ENCODE data around the gene NDST4. TPM values are rescaled to one million over a fixed set of nuclear protein-coding genes. Genes with fewer than 3 reads are reported as not detected.

Gene NDST4
- total RNA-seq, 1 experiment from 2014 or later: not detected

DNA sequence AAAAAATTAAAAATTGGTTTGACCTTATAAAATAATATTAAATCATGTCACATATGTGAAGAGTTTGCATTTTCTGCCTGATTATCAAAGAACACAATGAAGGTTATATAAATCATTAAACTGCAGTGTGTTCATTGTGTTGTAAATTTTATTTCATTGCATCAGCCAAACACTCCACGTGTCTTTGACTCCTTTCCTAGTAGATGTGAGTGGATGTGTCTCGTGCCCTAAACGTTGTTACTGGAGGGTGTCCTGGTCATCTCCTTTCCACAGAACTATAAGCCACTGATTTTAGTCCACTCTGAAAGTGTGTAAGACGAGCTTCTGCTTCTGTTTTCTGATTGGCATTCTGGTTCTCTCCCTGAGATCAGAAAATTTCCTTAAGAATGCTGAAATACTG is 127.3 kb downstream of the NDST4 start:
- no peak overlapping the region for H2BK20ac ChIP-seq (ENCODE audit: low read depth, low read length, poor library complexity, severe bottlenecking)
- H3K4me2 ChIP-seq (ENCODE audit: insufficient read depth, insufficient read length, low read length): no peak overlapping the region
- no peaks in the 10 kb centered on the region for H3K4me1 ChIP-seq (ENCODE audit: insufficient read depth, low read length)
- no peak overlapping the region for H2BK12ac ChIP-seq (ENCODE audit: insufficient read length, low read depth, low read length)
- Mint-ChIP-seq H3K4me3 (no peak overlapping the region), H3K27ac (peak overlapping the region; percentile 29 to 89 (median 68); a peak in 4 of 7 replicates), H3K36me3 (ENCODE audit: insufficient read depth in 1 of 3, low read depth in 3 of 3) (peaks cover 6 to 12% (median 7%) of the 10 kb centered on the region in 3 experiments; a peak in 4 of 7 replicates), H3K9me3 (peaks cover 0 to 8% of the 10 kb centered on the region in 2 experiments; a peak in 4 of 5 replicates), H3K27me3 (ENCODE audit: low read depth) (no peaks in the 10 kb centered on the region), H3K4me1 (peaks cover 4 to 10% of the 10 kb centered on the region in 2 experiments; a peak in 3 of 4 replicates)
- no peaks in the 10 kb centered on the region for H3K27me3 ChIP-seq (ENCODE audit: insufficient read depth, low read length)
- H2AK5ac ChIP-seq (ENCODE audit: insufficient read length, low read length): no peak overlapping the region
- no peaks in the 10 kb centered on the region for H3K23me2 ChIP-seq (ENCODE audit: insufficient read length, low read depth, low read length, poor library complexity, severe bottlenecking)
- H2AFZ ChIP-seq (ENCODE audit: low read length): no peak overlapping the region
- no peak for DNase-seq
- no peak overlapping the region for H3K18ac ChIP-seq (ENCODE audit: insufficient read length, low read depth, low read length)
- H4K5ac ChIP-seq (ENCODE audit: insufficient read length, low read depth, low read length): no peak overlapping the region
- no peak overlapping the region for H2BK15ac ChIP-seq (ENCODE audit: low read depth, low read length)
- H3K14ac ChIP-seq (ENCODE audit: insufficient read depth, low read length): no peak overlapping the region
- no peaks in the 10 kb centered on the region for H3K9me3 ChIP-seq (ENCODE audit: control insufficient read depth, low read depth, low read length)
- no peaks in the 10 kb centered on the region for H3K79me1 ChIP-seq (ENCODE audit: insufficient read depth, low read depth, low read length, poor library complexity, severe bottlenecking)
- H3K79me2 ChIP-seq (ENCODE audit: insufficient read depth, low read length): no peaks in the 10 kb centered on the region
- H4K91ac ChIP-seq (ENCODE audit: insufficient read length, low read depth, low read length): no peak overlapping the region
- no peak overlapping the region for H3T11ph ChIP-seq (ENCODE audit: low read length)
- H3K4ac ChIP-seq (ENCODE audit: low read depth, low read length): no peak overlapping the region
- H3K27ac ChIP-seq (ENCODE audit: insufficient read length, low read depth, low read length): no peak overlapping the region
- no peak overlapping the region for H3K23ac ChIP-seq (ENCODE audit: insufficient read length, low read depth, low read length)
- no peak overlapping the region for H3K56ac ChIP-seq (ENCODE audit: insufficient read length, low read depth, low read length)
- no peak overlapping the region for H4K8ac ChIP-seq (replicated peaks; ENCODE audit: insufficient read length, low read depth, low read length)
- no peak overlapping the region for H3K9ac ChIP-seq (ENCODE audit: extremely low read depth, insufficient read length, low read length)
- H4K20me1 ChIP-seq (ENCODE audit: control insufficient read depth, insufficient read depth, insufficient read length): no peaks in the 10 kb centered on the region
- no CpG with 5 or more reads among the region's 4 CpGs for WGBS (ENCODE audit: extremely low coverage, insufficient read length, low lambda C conversion rate)
- TF ChIP-seq, protein P1, sequence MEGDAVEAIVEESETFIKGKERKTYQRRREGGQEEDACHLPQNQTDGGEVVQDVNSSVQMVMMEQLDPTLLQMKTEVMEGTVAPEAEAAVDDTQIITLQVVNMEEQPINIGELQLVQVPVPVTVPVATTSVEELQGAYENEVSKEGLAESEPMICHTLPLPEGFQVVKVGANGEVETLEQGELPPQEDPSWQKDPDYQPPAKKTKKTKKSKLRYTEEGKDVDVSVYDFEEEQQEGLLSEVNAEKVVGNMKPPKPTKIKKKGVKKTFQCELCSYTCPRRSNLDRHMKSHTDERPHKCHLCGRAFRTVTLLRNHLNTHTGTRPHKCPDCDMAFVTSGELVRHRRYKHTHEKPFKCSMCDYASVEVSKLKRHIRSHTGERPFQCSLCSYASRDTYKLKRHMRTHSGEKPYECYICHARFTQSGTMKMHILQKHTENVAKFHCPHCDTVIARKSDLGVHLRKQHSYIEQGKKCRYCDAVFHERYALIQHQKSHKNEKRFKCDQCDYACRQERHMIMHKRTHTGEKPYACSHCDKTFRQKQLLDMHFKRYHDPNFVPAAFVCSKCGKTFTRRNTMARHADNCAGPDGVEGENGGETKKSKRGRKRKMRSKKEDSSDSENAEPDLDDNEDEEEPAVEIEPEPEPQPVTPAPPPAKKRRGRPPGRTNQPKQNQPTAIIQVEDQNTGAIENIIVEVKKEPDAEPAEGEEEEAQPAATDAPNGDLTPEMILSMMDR (conservative IDR thresholded peaks at IDR 0.05): no peak
- H2BK5ac ChIP-seq (ENCODE audit: insufficient read length, low read length): no peak overlapping the region
- H2BK120ac ChIP-seq (ENCODE audit: low read depth, low read length, poor library complexity, severe bottlenecking): no peak overlapping the region

Data from H9 (cell line).